GM12878 (cell line): ENCODE results near the gene SPDL1. TPM values are rescaled to one million over a fixed set of nuclear protein-coding genes. Genes with fewer than 3 reads are reported as not detected.

Experiments used
- ATF7 ChIP-seq: fragments of 450-650 bp; IDR thresholded peaks from 2 replicates; pipeline ENCODE4 v1.6.1; 2016; ENCODE audit warnings: low read depth, mild to moderate bottlenecking
- BACH1 ChIP-seq: fragments of 450-650 bp; IDR thresholded peaks from 2 replicates; pipeline ENCODE4 v1.6.1; 2017; ENCODE audit warnings: mild to moderate bottlenecking, borderline replicate concordance
- BHLHE40 ChIP-seq, 2 experiments: fragments of 450-650 bp in 1 of 2; IDR thresholded peaks; 2 replicates each; pipeline ENCODE4 v1.6.1; 2011 to 2017; ENCODE audit warnings: low read depth in 2 of 2, borderline replicate concordance in 1 of 2, improper control_type of control experiment in 1 of 2, low read length in 1 of 2, mild to moderate bottlenecking in 1 of 2
- CBFB ChIP-seq: IDR thresholded peaks from 2 replicates; pipeline ENCODE4 v1.6.1; 2016; ENCODE audit warnings: antibody characterized with exemption, low read depth
- CREB1 ChIP-seq: IDR thresholded peaks from 2 replicates; pipeline ENCODE4 v1.6.1; 2012; ENCODE audit warnings: low read depth, mild to moderate bottlenecking, inconsistent platforms
- E2F4 ChIP-seq: IDR thresholded peaks from 2 replicates; pipeline ENCODE4 v1.6.1; 2012; ENCODE audit warnings: low read depth, low read length, improper control_type of control experiment
- EP300 ChIP-seq, 2 experiments: fragments of 150-350 bp in 1 of 2; IDR thresholded peaks; 2 replicates each; pipeline ENCODE4 v1.6.1; 2011 to 2012; ENCODE audit warnings: low read depth in 2 of 2, low read length in 2 of 2, borderline replicate concordance in 1 of 2, improper control_type of control experiment in 1 of 2, inconsistent platforms in 1 of 2; ENCODE audit not compliant: control insufficient read depth in 1 of 2
- ETV6 ChIP-seq, 2 experiments: fragments of 450-650 bp in 1 of 2; IDR thresholded peaks in 1 of 2; conservative IDR thresholded peaks in 1 of 2; 2 replicates each; pipeline ENCODE4 v1.6.1; 2014; ENCODE audit warnings: antibody characterized with exemption in 1 of 2, borderline replicate concordance in 1 of 2, low read depth in 1 of 2, mild to moderate bottlenecking in 1 of 2, moderate library complexity in 1 of 2
- FOS ChIP-seq: IDR thresholded peaks from 3 replicates; pipeline ENCODE4 v1.6.1; 2011; ENCODE audit warnings: borderline replicate concordance; ENCODE audit not compliant: insufficient read length; ENCODE audit errors: extremely low read depth
- GATAD2B ChIP-seq: fragments of 450-650 bp; conservative IDR thresholded peaks from 2 replicates; pipeline ENCODE4 v1.6.1; 2017; ENCODE audit warnings: low read depth, mild to moderate bottlenecking, moderate library complexity
- IKZF1 ChIP-seq: fragments of 450-650 bp; conservative IDR thresholded peaks from 2 replicates; pipeline ENCODE4 v1.6.1; 2017; ENCODE audit warnings: antibody characterized with exemption, mild to moderate bottlenecking
- IRF5 ChIP-seq: fragments of 450-650 bp; IDR thresholded peaks from 2 replicates; pipeline ENCODE4 v1.6.1; 2017; ENCODE audit warnings: borderline replicate concordance
- LARP7 ChIP-seq: fragments of 450-650 bp; IDR thresholded peaks from 2 replicates; pipeline ENCODE4 v1.6.1; 2017; ENCODE audit warnings: mild to moderate bottlenecking
- MEF2A ChIP-seq: IDR thresholded peaks from 2 replicates; pipeline ENCODE4 v1.6.1; 2011; ENCODE audit warnings: low read depth, mild to moderate bottlenecking, low read length, moderate library complexity; ENCODE audit not compliant: insufficient read depth
- MEF2B ChIP-seq: fragments of 450-650 bp; IDR thresholded peaks from 2 replicates; pipeline ENCODE4 v1.6.1; 2018; ENCODE audit warnings: mild to moderate bottlenecking, moderate library complexity; ENCODE audit not compliant: partially characterized antibody, poor library complexity, severe bottlenecking
- NBN ChIP-seq: fragments of 450-650 bp; IDR thresholded peaks from 2 replicates; pipeline ENCODE4 v1.6.1; 2016
- POLR2A ChIP-seq: IDR thresholded peaks from 2 replicates; pipeline ENCODE4 v1.6.1; 2011; ENCODE audit warnings: low read depth, mild to moderate bottlenecking, low read length
- POLR2AphosphoS2 ChIP-seq: IDR thresholded peaks from 2 replicates; pipeline ENCODE4 v1.6.1; 2011; ENCODE audit warnings: low read depth, mild to moderate bottlenecking, low read length, improper control_type of control experiment, moderate library complexity
- POU2F2 ChIP-seq: IDR thresholded peaks from 3 replicates; pipeline ENCODE4 v1.6.1; 2011; ENCODE audit warnings: low read depth, mild to moderate bottlenecking, low read length, borderline replicate concordance
- RAD51 ChIP-seq: fragments of 450-650 bp; IDR thresholded peaks from 2 replicates; pipeline ENCODE4 v1.6.1; 2016; ENCODE audit warnings: moderate library complexity, mild to moderate bottlenecking, inconsistent platforms
- RB1 ChIP-seq: fragments of 450-650 bp; formaldehyde crosslinking; IDR thresholded peaks from 2 replicates; pipeline ENCODE4 v1.6.1; 2017; ENCODE audit warnings: mild to moderate bottlenecking, borderline replicate concordance
- RBBP5 ChIP-seq: fragments of 200-600 bp; sonication (generic); conservative IDR thresholded peaks from 2 replicates; pipeline ENCODE4 v1.6.1; 2016
- RELA ChIP-seq: fragments of 450-650 bp; IDR thresholded peaks from 2 replicates; pipeline ENCODE4 v1.8.0; 2014; ENCODE audit warnings: borderline replicate concordance; ENCODE audit not compliant: partially characterized antibody
- SUZ12 ChIP-seq: fragments of 200-600 bp; sonication (generic); IDR thresholded peaks from one replicate; pipeline ENCODE4 v1.6.1; 2018; ENCODE audit warnings: antibody characterized with exemption, mild to moderate bottlenecking; ENCODE audit not compliant: unreplicated experiment
- TCF3 ChIP-seq: IDR thresholded peaks from 2 replicates; pipeline ENCODE4 v1.6.1; 2012; ENCODE audit warnings: low read depth, mild to moderate bottlenecking, low read length, borderline replicate concordance; ENCODE audit not compliant: insufficient read depth
- USF2 ChIP-seq: IDR thresholded peaks from 2 replicates; pipeline ENCODE4 v1.6.1; 2011; ENCODE audit warnings: low read depth, low read length, improper control_type of control experiment, borderline replicate concordance
- ZNF24 ChIP-seq: fragments of 450-650 bp; IDR thresholded peaks from 2 replicates; pipeline ENCODE4 v1.6.1; 2017; ENCODE audit warnings: antibody characterized with exemption, mild to moderate bottlenecking
- ZZZ3 ChIP-seq: IDR thresholded peaks from 2 replicates; pipeline ENCODE4 v1.6.1; 2011; ENCODE audit warnings: low read depth; ENCODE audit not compliant: control insufficient read depth, insufficient read length
- polyA plus RNA-seq, 11 experiments: library from polyadenylated mRNA; depleted of rRNA in 4 of 11; unstranded in 6 of 11; stranded (reverse) in 5 of 11; fragments of >200 nt; fragmentation: Nextera tagmentation in 4 of 11; fragmentation: Illumina TruSeq in 1 of 11; extraction: Ambion mirVana in 4 of 11; extraction: Trizol in 1 of 11; gene quantifications; 1 replicate in 1 of 11; 2 replicates in 10 of 11; pipeline versions ENCODE4 v1.2.1 to v1.2.3, GENCODE V29; 2011 to 2016; ENCODE audit warnings: inconsistent platforms in 2 of 11, missing spikeins in 2 of 11, low read depth in 1 of 11
- total RNA-seq, 4 experiments: library from RNA; depleted of rRNA in 3 of 4; stranded (reverse); fragments of >200 nt in 3 of 4; fragmentation: Illumina TruSeq in 1 of 4; extraction: Trizol in 1 of 4; gene quantifications; 2 replicates each; pipeline versions ENCODE4 v1.2.1 to v1.2.3, GENCODE V29; 2013 to 2021

Gene SPDL1
- total and polyA plus RNA-seq, 10 of the 15 experiments (the other 5 are each of a cell fraction or from before 2014, with no cell fraction given) = 34.2 to 69.9 (median 46.0) TPM

- TF ChIP-seq MEF2B = no peak
- peak; percentile 83 for TF ChIP-seq BACH1
- peak; percentile 63; the same call in 1 of the 2 replicates for TF ChIP-seq RB1
- TF ChIP-seq MEF2A = 0 out of 2 replicates have a peak, but pooled peaks have one; percentile 29
- no peak for TF ChIP-seq USF2
- no peak for TF ChIP-seq RBBP5
- TF ChIP-seq IRF5 = no peak
- TF ChIP-seq ETV6 (conservative IDR thresholded peaks at IDR 0.05 in 1 of 2, IDR thresholded peaks at IDR 0.05 in 1 of 2; ENCODE audit: borderline replicate concordance in 1 of 2, low read depth in 1 of 2) = peak in 1 of 2 experiments; percentile 72; a peak in 2 of 4 replicates
- no peak for TF ChIP-seq RAD51
- peak; percentile 52; the same call in 1 of the 2 replicates for TF ChIP-seq CREB1
- TF ChIP-seq BHLHE40 (IDR thresholded peaks at IDR 0.05; ENCODE audit: borderline replicate concordance in 1 of 2, low read depth in 2 of 2, low read length in 1 of 2) = peak in 1 of 2 experiments; percentile 56; a peak in 2 of 4 replicates
- TF ChIP-seq LARP7 = peak; percentile 91
- no peak for TF ChIP-seq ZZZ3
- no peak for TF ChIP-seq ZNF24
- TF ChIP-seq POLR2AphosphoS2 = peak; percentile 76; the same call in 1 of the 2 replicates
- peak; percentile 74 for TF ChIP-seq GATAD2B
- peak; percentile 71 for TF ChIP-seq E2F4
- TF ChIP-seq NBN = no peak
- peak; percentile 48; the same call in 1 of the 2 replicates for TF ChIP-seq CBFB
- no peak for TF ChIP-seq SUZ12
- peak; percentile 93 for TF ChIP-seq POLR2A
- TF ChIP-seq RELA = no peak
- no peak for TF ChIP-seq ATF7
- peak; percentile 52; the same call in 1 of the 3 replicates for TF ChIP-seq POU2F2
- peak; percentile 58; the same call in 1 of the 2 replicates for TF ChIP-seq TCF3
- no peak for TF ChIP-seq FOS
- TF ChIP-seq EP300 (IDR thresholded peaks at IDR 0.05; ENCODE audit: borderline replicate concordance in 1 of 2, control insufficient read depth in 1 of 2, low read depth in 2 of 2, low read length in 2 of 2) = peak in 1 of 2 experiments; percentile 31; a peak in 1 of 4 replicates
- peak; percentile 84 for TF ChIP-seq IKZF1
Observed at GRCh38 chr5:169637085-169637548, 53.5 kb downstream of the SPDL1 start, which contains the start of gene DOCK2 (continued).
